SH-SY5Y (cell line): ENCODE measurements around the gene CD8B.

ENCODE experiments used
- GATA2 ChIP-seq: IDR thresholded peaks from 2 replicates; pipeline ENCODE4 v1.6.1; 2011; ENCODE audit warnings: mild to moderate bottlenecking, low read depth, low read length
- GATA3 ChIP-seq: IDR thresholded peaks from 2 replicates; pipeline ENCODE4 v1.6.1; 2011; ENCODE audit warnings: low read depth, mild to moderate bottlenecking, low read length, moderate library complexity

GRCh38 chr2:86822668-86823345 lies 38.9 kb downstream of the CD8B start:
- TF ChIP-seq GATA2 (no peak), GATA3 (no peak)
